ENCODE data around the gene MEGF6. TPM values are rescaled to one million over a fixed set of nuclear protein-coding genes. Genes with fewer than 3 reads are reported as not detected.

Gene MEGF6
- total RNA-seq, 2 experiments from 2014 or later, result 1.7 to 2.5 TPM

DNA sequence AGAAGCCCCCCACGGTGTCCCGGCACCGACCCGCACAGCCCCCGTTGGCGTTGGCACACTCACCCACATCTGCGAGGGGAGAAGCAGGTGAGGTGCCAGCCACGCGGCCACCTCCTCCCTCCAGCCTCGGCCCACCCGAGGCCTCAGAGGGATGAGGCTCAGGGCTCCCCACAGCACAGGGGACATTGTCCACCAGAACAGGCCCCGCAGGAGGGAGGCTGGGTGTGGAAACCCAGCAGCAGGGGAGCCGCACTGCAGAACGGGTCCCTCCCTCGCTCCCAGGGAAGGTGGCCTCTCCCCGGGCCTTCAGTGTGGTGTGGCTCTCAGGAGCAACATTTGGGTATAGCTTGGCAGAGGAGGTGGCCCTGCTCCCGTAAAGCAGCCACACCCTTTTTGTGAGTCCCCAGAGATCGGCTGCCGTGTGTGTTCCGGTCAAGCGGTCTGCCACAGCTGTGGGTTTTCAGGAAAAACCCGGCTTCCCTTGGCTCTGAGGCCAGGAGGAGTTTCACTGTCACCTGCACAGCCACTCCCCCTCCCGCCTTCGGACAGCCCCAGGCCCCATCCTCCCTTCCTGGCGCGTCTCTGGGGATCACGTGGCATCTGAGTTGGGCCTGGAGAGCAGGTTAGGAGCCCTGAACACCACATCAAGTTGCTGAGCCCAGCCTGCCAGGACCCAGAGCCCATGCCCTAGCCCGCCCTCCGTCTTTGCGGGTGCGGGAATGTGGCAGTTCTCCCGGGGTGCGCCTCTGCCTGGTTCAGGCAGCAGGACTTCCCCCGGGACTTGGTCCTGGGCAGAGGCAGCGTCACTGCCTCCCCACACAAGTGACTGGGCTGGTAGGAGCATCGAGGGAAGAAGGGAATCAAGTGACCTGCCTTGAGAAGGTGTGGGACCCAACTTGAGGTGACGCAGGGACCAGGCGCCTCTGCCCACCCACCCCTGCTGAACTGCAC lies 64.0 kb downstream of the MEGF6 start:
- Mint-ChIP-seq H3K36me3 (no peaks in the 10 kb centered on the region), H3K4me1 (no peaks in the 10 kb centered on the region), H3K27me3 (no peaks in the 10 kb centered on the region), H3K4me3 (no peak overlapping the region), H3K9me3 (no peaks in the 10 kb centered on the region), H3K27ac (no peak overlapping the region)
- no peak for DNase-seq

- Mint-ChIP-seq H3K27ac (no peak overlapping the region), H3K27me3 (no peaks in the 10 kb centered on the region), H3K4me3 (no peak overlapping the region), H3K4me1 (no peaks in the 10 kb centered on the region), H3K9me3 (no peaks in the 10 kb centered on the region), H3K36me3 (no peaks in the 10 kb centered on the region)
- no peak for DNase-seq
Measured at GRCh38 chr1:3546048-3546384, 65.3 kb downstream of the MEGF6 start.

GRCh38 chr1:3545363-3546047 lies 65.8 kb downstream of the MEGF6 start:
- H3K27ac Mint-ChIP-seq, result no peak overlapping the region

DNA sequence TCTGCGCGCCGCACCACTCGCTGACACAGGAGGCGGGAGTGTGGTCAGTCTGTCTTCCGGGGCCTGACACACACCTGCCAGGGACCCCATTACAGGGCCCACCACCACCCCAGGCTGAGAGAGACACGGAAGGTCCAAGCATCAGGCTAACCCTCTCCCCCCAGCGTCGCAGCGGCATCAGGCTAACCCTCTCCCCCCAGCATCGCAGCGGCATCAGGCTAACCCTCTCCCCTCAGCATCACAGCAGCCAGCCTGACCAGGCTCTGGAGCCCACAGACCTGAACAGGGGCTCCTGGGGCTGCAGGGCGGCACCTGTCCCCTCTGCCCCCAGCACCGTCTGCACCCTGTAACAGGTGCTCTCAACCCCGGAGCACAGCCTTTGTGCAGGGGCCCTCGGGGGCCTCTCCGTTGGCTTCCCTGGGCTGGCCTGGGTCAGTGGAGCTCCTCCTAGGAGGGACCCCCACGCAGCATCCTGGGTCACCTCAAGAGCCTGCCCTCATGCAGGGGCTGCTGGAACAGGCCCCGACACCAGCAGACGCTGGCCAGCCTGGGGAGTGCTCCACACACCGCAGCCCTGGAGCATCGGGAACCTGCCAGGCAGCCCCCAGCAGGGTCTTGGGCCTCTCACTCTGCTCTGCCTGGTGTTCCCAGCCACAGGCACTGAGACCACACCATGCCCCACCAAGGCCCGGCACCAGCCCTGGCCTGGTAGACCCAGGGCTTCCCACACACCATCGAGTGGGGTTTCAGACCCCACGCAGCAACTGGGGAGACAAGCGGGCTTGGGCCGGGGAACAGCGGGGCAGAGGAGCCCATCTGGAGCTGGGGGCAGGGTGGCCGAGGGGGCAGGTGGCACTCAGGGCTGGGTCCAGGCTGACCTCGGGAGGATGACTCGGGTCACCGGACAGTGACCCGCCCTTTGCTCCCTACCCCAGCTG lies 67.0 kb downstream of the MEGF6 start:
- Mint-ChIP-seq H3K27ac (no peak overlapping the region), H3K36me3 (no peaks in the 10 kb centered on the region), H3K4me3 (no peak overlapping the region), H3K9me3 (no peaks in the 10 kb centered on the region), H3K27me3 (no peaks in the 10 kb centered on the region), H3K4me1 (no peaks in the 10 kb centered on the region)
- no peak for DNase-seq

More at GRCh38 chr1:3545363-3546047, 65.8 kb downstream of the MEGF6 start:
- no peaks in the 10 kb centered on the region for H3K9me3 Mint-ChIP-seq
- H3K4me3 Mint-ChIP-seq, result no peak overlapping the region
- no peaks in the 10 kb centered on the region for H3K4me1 Mint-ChIP-seq
- no peaks in the 10 kb centered on the region for H3K36me3 Mint-ChIP-seq
- H3K27me3 Mint-ChIP-seq, result no peaks in the 10 kb centered on the region
- no peak for DNase-seq

DNA sequence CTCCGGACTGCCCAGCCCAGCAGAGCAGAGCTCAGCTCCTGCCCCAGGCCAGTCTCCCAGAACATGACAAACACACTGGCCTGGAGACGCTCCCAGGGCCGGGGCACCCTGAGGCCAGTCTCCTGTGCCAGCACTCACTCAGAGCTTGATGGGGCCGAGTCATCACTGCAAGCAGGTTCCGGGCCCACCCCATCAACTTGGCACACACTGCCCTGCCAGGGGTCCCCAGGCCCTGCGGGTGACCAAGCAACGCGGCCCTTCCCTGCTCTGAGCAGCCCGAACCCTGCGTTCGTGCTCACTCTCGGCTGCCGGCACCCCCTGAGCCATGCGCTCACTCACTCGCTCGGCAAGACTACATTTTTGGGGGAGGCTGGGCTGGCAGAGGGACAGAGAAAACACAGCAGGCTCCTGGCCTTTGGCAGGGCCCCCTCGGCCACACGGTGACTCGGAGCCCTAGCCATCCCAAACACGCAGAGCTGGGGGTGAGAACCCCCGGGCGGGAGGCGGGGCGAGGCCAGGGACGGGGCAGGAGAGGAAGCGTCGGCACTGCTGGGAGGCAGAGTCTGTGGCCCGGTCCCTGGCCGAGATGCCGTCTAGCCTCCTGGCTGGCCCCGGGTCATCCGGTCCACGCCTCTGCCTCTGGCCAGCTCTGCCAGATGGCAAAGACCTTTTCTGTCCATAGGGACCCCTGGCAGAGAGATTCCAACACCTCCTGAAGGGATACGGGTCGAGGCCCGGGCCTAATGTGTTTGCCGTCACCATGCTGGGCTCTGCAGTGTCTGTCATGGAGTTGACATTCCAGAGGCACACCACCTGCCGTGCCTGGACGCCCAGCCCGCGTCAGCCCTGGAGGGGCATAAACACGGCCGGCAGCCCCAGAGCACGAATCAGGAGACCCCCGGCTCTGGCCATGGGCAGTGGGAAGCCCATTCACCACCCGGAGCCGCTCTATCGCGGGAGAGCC lies 68.0 kb downstream of the MEGF6 start:
- Mint-ChIP-seq H3K4me1 (no peaks in the 10 kb centered on the region), H3K36me3 (no peaks in the 10 kb centered on the region), H3K27ac (no peak overlapping the region), H3K9me3 (no peaks in the 10 kb centered on the region), H3K4me3 (no peak overlapping the region), H3K27me3 (no peaks in the 10 kb centered on the region)
- no peak for DNase-seq

DNA sequence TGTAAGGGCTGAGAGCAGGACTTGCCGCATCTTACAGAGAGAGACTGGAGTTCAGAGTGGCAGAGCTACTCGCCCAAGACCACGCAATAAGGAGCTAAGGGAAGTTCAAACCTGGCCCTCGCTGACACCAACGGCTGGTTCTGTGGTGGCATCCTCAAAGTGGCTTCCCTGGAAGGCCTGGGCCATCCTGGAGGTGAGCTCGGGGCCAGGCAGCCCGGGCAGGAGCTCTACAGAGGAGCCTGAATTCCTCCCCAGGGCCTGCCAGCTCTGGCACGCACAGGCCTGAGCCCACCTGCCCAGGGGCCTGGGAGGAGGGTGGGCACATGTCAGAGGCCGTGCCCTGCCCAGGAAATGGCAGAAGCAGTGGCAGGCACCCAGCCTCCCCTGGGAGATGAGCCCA lies 68.6 kb downstream of the MEGF6 start:
- no peaks in the 10 kb centered on the region for H3K9me3 Mint-ChIP-seq
- no peak for DNase-seq
- H3K36me3 Mint-ChIP-seq, result no peaks in the 10 kb centered on the region
- H3K4me1 Mint-ChIP-seq, result no peaks in the 10 kb centered on the region
- H3K27me3 Mint-ChIP-seq, result no peaks in the 10 kb centered on the region
- no peak overlapping the region for H3K27ac Mint-ChIP-seq
- no peak overlapping the region for H3K4me3 Mint-ChIP-seq

DNA sequence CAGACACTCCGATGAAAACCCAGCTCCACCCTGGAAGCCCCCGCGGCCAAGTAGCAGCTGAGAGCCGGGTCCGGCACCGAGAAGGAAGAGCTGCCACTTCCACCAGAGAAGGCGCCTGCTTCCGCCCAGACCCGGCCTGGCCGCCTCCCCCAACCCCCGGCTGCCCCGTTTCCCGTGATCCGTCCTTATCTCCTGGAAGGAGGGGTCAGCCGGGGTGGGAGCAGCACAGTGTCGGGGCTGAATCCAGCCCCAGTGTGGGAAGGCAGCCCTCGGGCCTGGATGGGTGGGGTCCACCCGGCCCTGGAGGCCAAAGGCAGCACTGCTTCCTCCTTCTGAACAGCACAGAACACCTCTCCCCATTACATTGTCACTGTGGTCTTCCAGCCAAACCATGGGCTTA lies 69.4 kb downstream of the MEGF6 start:
- DNase-seq, result no peak
- no peaks in the 10 kb centered on the region for H3K4me1 Mint-ChIP-seq
- H3K27me3 Mint-ChIP-seq, result no peaks in the 10 kb centered on the region
- H3K27ac Mint-ChIP-seq, result no peak overlapping the region
- no peaks in the 10 kb centered on the region for H3K36me3 Mint-ChIP-seq
- H3K9me3 Mint-ChIP-seq, result no peaks in the 10 kb centered on the region
- no peak overlapping the region for H3K4me3 Mint-ChIP-seq

- H3K27me3 Mint-ChIP-seq, result no peaks in the 10 kb centered on the region
- no peak overlapping the region for H3K4me3 Mint-ChIP-seq
- DNase-seq, result no peak
- no peak overlapping the region for H3K27ac Mint-ChIP-seq
- H3K4me1 Mint-ChIP-seq, result no peaks in the 10 kb centered on the region
- H3K36me3 Mint-ChIP-seq, result no peaks in the 10 kb centered on the region
- no peaks in the 10 kb centered on the region for H3K9me3 Mint-ChIP-seq
Measured at GRCh38 chr1:3541465-3541864, 69.8 kb downstream of the MEGF6 start.

DNA sequence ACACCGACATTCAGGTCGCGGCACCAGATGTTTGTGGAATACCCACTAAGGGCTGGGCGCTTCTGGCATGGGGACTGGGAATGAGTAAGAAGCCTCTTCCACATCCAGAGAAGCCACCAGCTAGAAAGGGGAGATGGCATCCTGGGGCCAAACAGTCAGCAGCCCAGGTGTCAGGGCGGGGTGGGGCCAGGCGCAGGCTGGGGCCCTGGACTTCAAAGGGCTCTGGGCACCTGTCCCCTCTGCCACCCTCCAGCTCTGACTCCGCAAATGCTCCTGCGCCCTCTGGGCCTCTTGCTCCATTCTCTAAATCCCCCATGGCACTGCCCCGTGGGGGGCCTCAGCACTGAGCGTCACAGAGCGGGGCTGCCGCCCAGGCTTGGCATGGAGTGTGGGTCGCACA lies 70.4 kb downstream of the MEGF6 start:
- H3K9me3 Mint-ChIP-seq, result no peaks in the 10 kb centered on the region
- no peak overlapping the region for H3K27ac Mint-ChIP-seq
- no peaks in the 10 kb centered on the region for H3K36me3 Mint-ChIP-seq
- H3K27me3 Mint-ChIP-seq, result no peaks in the 10 kb centered on the region
- no peak for DNase-seq
- H3K4me1 Mint-ChIP-seq, result no peaks in the 10 kb centered on the region
- H3K4me3 Mint-ChIP-seq, result no peak overlapping the region

- H3K4me3 Mint-ChIP-seq, result no peak overlapping the region
- H3K4me1 Mint-ChIP-seq, result no peaks in the 10 kb centered on the region
- no peaks in the 10 kb centered on the region for H3K36me3 Mint-ChIP-seq
- no peaks in the 10 kb centered on the region for H3K9me3 Mint-ChIP-seq
- no peaks in the 10 kb centered on the region for H3K27me3 Mint-ChIP-seq
- H3K27ac Mint-ChIP-seq, result no peak overlapping the region
- DNase-seq, result no peak
Measured at GRCh38 chr1:3539707-3540425, 71.4 kb downstream of the MEGF6 start.

DNA sequence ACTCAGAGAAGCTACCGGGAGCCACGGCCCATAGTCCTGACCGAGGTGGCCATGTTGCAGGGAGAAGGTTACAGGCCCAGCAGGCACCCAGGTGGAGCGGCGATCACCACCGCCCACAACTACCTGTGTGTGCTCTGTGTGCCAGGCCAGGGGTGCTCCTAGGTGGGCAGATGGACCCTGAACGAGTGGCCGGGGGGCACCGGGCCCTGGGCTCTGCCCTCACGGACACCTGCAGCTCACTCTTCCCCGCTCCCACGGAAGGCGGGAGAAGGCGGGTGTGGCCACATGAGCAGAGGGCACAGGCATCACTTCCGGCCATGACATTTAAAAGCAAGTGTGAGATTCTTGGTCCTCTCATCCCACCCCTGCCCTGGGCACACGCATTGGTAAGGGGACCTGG lies 73.9 kb downstream of the MEGF6 start:
- Mint-ChIP-seq H3K4me1 (no peaks in the 10 kb centered on the region), H3K4me3 (no peak overlapping the region), H3K36me3 (no peaks in the 10 kb centered on the region), H3K9me3 (no peaks in the 10 kb centered on the region), H3K27me3 (no peaks in the 10 kb centered on the region), H3K27ac (no peak overlapping the region)
- no peak for DNase-seq

DNA sequence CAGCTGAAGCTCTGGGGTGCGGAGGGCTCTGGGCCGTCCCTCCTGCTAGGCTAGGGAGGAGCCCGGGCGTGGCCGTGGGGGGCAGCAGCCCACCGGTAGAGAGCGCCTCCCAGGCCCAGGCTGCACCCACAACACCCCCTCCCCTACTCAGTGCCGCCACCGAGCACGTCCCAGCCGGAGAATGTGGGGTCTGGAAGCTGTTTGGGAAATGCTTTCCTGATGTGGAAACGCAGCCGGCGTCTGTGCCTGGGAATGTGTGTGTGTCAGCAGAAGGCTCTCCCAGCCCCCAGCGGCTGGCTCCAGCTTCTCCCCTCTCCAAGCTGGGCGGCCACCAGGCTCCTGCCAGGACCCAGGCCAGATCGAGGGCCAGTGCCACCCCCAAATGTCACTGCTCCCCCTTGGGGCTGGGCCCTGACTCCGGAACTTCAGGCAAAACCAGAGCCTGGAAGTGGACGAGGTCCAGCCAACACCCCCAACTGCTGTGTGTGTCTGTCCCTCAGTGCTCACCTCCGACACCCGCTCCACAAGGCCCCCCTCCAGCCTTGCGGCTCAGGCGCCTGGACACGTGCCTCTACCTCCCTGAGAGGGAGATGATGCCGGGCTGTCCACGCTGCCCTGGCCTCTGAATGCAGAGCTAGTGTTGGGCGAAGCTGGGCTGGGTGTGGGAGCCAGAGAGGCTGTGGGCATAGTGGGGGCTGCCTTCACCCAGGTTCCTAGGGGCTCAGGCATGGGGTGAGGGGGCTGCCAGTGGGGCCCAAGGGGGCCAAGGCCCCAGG lies 74.7 kb downstream of the MEGF6 start:
- no peaks in the 10 kb centered on the region for H3K9me3 Mint-ChIP-seq
- no peaks in the 10 kb centered on the region for H3K4me1 Mint-ChIP-seq
- H3K27ac Mint-ChIP-seq, result no peak overlapping the region
- H3K4me3 Mint-ChIP-seq, result no peak overlapping the region
- H3K36me3 Mint-ChIP-seq, result no peaks in the 10 kb centered on the region
- no peaks in the 10 kb centered on the region for H3K27me3 Mint-ChIP-seq
- no peak for DNase-seq

DNA sequence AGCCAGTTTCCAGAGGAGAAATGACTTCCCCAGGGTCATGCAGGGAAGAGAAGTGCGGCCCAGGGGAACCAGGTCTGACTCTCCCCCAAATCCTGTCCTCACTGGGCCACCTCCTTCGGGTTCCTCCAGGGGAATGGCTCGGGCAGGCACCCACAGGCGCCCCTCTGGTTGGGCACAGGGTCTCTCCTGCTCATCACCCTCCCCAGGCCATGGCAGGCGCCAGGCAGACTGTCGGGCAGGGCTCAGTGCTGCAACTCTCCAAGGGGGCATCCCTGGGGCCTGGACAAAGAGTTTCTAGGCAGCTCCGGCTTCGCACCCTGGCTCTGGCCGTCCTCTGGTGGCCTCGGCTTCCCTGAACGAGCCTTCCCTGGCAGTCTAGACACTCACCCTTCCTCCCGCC lies 75.6 kb downstream of the MEGF6 start:
- no peaks in the 10 kb centered on the region for H3K27me3 Mint-ChIP-seq
- no peak overlapping the region for H3K4me3 Mint-ChIP-seq
- H3K4me1 Mint-ChIP-seq, result peaks cover 2% of the 10 kb centered on the region
- no peaks in the 10 kb centered on the region for H3K36me3 Mint-ChIP-seq
- no peak overlapping the region for H3K27ac Mint-ChIP-seq
- no peaks in the 10 kb centered on the region for H3K9me3 Mint-ChIP-seq
- DNase-seq, result no peak

All from activated naive CD8-positive, alpha-beta T cell treated with anti-CD3 and anti-CD28 coated beads for 36 hours (primary cell).